HG03460 (cell line): ENCODE data around the gene WWOX.

Experiments used
- ATAC-seq: cut with Tn5 transposase; IDR thresholded peaks from one replicate; pipeline ENCODE4 v1.9.1; 2021; ENCODE audit not compliant: unreplicated experiment

The WWOX gene

GRCh38 chr16:78386557-78387324, 287.3 kb downstream of the WWOX start:
- ATAC-seq: no peak

- no peak for ATAC-seq
Measured at GRCh38 chr16:78389009-78389498, 289.6 kb downstream of the WWOX start.

- no peak for ATAC-seq
Measured at GRCh38 chr16:78390092-78390491, 290.6 kb downstream of the WWOX start.

- no peak for ATAC-seq
Measured at GRCh38 chr16:78390508-78391324, 291.3 kb downstream of the WWOX start.

- ATAC-seq: no peak
Measured at GRCh38 chr16:78392585-78393195, 293.2 kb downstream of the WWOX start.

GRCh38 chr16:78395035-78395434, 295.6 kb downstream of the WWOX start:
- ATAC-seq: no peak

GRCh38 chr16:78396046-78396445, 296.6 kb downstream of the WWOX start:
- no peak for ATAC-seq

GRCh38 chr16:78396673-78397072, 297.2 kb downstream of the WWOX start:
- ATAC-seq: no peak

GRCh38 chr16:78399384-78399783, 299.9 kb downstream of the WWOX start:
- no peak for ATAC-seq

- no peak for ATAC-seq
Measured at GRCh38 chr16:78402833-78403232, 303.4 kb downstream of the WWOX start.

GRCh38 chr16:78405040-78405439, 305.6 kb downstream of the WWOX start:
- ATAC-seq: no peak

GRCh38 chr16:78405833-78406232, 306.4 kb downstream of the WWOX start:
- ATAC-seq: no peak

GRCh38 chr16:78407191-78407590, 307.7 kb downstream of the WWOX start:
- ATAC-seq: no peak

- ATAC-seq: no peak
Measured at GRCh38 chr16:78413651-78414050, 314.2 kb downstream of the WWOX start.

GRCh38 chr16:78415013-78415412, 315.6 kb downstream of the WWOX start:
- ATAC-seq: no peak

GRCh38 chr16:78415669-78416068, 316.2 kb downstream of the WWOX start:
- no peak for ATAC-seq

GRCh38 chr16:78416400-78416799, 316.9 kb downstream of the WWOX start:
- no peak for ATAC-seq

- ATAC-seq: no peak
Measured at GRCh38 chr16:78421181-78421708, 321.8 kb downstream of the WWOX start.

GRCh38 chr16:78425281-78425680, 325.8 kb downstream of the WWOX start:
- ATAC-seq: no peak

GRCh38 chr16:78425891-78426510, 326.5 kb downstream of the WWOX start:
- ATAC-seq: no peak

GRCh38 chr16:78428193-78428592, 328.7 kb downstream of the WWOX start:
- no peak for ATAC-seq
